Activated naive CD8-positive, alpha-beta T cell treated with anti-CD3 and anti-CD28 coated beads, Interleukin-2, amount 50 U/mL, for 16 hours (primary cell): ENCODE measurements around the gene ZC3H18.

Source experiments
- DNase-seq: peaks from one replicate; pipeline ENCODE4 v3.0.0-alpha.2; 2020; ENCODE audit warnings: low read depth, low spot score

The ZC3H18 gene

DNA sequence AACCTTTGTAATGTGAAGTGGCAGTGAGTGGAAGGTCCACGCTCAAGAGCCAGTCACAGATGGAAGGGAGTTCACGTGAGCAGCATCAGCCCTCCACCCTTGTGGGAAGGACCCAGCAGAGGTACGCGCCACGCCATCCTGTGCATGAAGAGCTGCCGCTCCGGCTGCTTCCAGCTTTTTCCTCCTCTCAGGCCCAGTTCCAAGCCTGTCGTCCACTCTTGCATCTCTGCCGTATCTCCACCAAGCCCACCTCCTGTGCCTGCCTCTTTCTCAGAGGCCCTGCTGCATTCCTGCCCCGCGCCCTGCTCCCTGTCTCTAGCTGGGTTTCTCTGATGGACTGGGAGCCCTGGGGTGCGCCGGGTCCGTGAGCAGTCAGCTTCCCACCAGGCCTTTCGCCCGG is 10.2 kb downstream of the ZC3H18 start:
- DNase-seq = no peak

- DNase-seq = no peak
These were observed 10.8 kb downstream of the ZC3H18 start for GRCh38 chr16:88581033-88581432.

DNA sequence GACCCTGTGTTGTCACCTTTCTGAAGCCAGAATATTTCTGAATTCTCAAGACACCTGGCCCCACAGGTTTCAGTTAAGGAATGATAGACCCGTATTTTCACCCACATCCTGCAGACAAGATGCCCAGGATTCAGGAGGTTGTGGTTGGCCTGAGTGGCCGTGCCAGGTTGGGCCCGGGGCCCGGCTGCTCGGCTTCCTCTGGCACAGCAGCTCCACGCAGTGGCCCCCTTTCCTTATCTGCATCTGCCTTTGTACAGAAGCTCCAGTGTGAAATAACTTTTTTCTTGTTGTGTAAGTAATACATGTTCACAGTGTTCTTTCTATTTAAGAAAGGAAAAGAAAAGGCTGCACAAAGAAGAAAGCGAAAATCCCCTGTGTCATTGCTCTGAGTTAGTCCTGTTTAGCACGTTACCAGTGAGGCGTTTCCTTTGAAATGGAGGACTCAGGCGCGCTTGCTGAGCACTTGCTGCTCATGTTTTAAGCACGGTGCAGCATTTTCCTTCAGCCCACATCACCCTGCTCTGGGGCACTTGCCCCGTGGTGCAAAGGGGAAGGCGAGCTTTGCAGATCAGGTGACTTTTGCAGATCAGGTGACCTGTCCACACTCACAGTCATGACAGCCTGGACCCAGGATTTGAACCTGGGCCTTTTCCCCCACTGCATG is 12.8 kb downstream of the ZC3H18 start:
- no peak for DNase-seq

DNA sequence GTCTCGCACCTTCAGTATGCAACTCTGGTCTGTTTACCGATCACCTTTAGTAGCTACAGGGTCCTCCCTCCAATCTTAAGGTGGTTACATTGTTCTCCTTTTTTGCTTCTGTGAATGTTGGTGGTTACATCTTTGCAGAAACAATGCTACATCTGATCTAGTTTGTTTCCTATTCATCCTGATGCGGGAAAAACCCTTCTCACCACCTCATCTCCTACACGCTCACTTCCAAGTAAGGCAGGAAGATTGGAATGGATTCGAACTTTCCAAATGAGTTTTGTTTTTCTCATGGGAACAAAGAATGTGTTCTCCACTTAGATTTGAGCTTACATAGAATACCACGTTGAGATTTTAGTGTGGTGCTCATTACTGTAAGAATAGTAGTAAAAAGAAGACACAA is 14.5 kb downstream of the ZC3H18 start:
- DNase-seq = no peak

- DNase-seq = no peak
These were observed 15.1 kb downstream of the ZC3H18 start for GRCh38 chr16:88585269-88585668.

DNA sequence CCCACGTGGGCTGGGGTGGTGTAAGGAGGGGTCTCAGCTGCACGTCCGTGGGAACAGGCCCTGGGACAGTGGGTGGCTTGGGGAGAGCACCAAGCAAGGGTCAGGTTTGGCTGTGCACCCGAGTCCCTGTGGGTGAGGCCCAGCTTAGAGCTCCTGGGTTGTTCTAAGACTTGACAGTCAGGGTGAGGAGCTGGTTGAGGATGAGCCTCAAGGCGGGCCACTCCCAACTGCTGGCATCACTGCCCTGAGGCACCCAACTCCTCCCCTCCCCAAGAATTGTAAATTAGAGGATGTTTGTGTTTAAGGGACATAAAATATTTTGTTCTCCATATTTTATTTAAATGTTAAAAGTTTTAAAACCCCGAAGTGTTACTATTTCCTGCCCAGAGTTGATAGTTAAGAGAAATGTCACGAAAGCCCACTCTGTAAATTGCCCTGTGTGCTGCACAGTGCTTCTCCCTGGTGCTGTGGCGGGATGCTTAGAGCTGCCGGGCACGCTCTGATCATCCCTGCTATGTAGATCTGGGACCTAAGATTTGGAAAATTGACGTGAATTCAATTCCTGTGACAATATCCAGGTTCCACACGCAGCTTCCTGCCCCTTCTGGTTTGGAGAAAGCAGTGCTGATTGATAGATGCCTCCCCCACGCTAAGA is 15.9 kb downstream of the ZC3H18 start:
- DNase-seq = no peak

GRCh38 chr16:88588148-88588547 is 17.9 kb downstream of the ZC3H18 start:
- DNase-seq = no peak

DNA sequence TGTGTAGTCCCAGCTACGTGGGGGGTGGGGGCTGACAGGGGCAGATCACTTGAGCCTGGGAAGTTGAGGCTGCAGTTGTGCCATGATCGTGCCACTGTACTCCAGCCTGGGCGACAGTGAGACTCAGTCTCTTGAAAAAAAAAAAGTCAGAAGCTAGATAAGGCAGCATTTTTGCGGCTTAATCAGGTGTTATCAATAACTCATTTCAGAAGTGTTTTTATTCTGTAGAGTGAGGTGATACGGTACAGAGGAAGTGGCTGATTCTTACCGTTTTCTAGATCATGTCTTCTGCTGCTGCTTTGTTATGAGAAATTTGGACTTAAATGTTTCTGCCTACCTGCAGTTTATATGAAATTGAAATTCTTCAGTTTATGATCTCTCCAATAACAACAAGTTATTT is 18.6 kb downstream of the ZC3H18 start:
- DNase-seq = no peak

DNA sequence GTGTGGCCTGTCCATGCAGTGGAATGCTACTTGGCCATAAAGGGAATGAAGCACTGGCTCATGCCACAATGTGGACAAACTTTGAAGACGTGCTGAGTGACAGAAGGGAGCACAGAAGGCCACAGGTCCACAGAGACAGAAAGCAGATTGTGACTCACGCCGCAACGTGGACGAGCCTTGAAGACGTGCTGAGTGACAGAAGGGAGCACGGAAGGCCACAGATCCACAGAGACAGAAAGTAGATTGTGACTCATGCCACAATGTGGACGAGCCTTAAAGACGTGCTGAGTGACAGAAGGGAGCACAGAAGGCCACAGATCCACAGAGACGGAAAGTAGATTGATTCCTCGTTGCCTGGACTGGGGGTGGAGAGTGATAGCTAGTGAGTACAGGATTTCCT is 19.2 kb downstream of the ZC3H18 start:
- no peak for DNase-seq

DNA sequence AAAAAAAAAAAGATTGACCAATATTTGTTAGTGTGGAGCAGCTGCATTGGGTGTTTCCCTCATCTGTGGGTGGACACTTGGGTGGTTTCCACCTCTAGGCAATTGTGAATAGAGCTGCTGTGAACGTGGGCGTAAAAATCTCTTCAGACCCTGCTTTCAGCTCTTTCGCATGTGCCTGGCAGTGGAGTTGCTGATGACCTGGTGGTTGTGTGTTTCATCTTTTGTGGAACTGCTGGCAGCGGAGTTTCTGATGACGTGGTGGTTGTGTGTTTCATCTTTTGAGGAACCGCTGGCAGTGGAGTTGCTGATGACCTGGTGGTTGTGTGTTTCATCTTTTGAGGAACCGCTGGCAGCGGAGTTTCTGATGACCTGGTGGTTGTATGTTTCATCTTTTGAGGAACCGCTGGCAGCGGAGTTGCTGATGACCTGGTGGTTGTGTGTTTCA is 21.4 kb downstream of the ZC3H18 start:
- DNase-seq = no peak

GRCh38 chr16:88593061-88593460 is 22.9 kb downstream of the ZC3H18 start:
- no peak for DNase-seq

DNA sequence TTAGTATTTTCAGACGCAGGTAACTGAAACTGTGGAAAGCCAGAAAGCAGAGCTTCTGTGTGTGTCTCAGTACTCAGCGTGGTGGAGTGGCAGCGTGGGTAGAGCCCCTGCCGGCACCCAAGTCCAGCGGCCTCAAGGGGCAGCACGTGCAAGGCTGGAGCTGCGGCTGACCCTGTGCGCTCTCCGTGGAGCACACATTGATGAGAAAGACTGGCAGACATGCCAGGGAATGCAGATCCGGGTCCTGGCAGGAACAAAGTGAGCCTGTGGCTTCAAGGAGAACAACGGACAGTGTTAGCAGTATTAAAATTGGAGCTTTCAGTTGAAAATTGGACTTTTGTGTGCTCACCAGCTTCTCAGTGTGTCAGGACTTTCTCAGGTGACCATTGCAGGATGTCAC is 23.3 kb downstream of the ZC3H18 start:
- no peak for DNase-seq

GRCh38 chr16:88593910-88594309 is 23.7 kb downstream of the ZC3H18 start:
- DNase-seq = no peak

- DNase-seq = no peak
These were observed 24.9 kb downstream of the ZC3H18 start for GRCh38 chr16:88595101-88595500.

DNA sequence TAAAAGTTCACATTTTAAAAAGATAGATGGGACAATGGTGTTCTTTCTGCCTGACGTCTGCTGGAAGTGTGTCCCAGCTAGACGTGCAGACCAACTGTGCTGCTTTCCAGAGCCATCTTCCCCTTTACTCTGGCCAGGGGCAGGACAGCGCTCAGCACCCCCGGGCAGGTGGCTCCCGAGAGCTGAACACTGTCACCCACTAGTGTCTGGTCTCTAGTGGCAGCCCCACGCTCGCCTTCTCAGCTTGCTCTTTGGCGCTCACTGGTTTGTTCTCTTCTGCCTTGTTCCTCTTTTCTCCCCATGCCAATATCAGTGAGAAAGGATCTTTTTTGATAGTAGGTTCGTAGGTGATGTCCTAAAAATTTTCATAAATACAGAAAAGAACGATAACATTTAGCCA is 25.7 kb downstream of the ZC3H18 start:
- DNase-seq = no peak

GRCh38 chr16:88596483-88596882 is 26.3 kb downstream of the ZC3H18 start:
- no peak for DNase-seq

- no peak for DNase-seq
These were observed 27.8 kb downstream of the ZC3H18 start for GRCh38 chr16:88597856-88598491.

DNA sequence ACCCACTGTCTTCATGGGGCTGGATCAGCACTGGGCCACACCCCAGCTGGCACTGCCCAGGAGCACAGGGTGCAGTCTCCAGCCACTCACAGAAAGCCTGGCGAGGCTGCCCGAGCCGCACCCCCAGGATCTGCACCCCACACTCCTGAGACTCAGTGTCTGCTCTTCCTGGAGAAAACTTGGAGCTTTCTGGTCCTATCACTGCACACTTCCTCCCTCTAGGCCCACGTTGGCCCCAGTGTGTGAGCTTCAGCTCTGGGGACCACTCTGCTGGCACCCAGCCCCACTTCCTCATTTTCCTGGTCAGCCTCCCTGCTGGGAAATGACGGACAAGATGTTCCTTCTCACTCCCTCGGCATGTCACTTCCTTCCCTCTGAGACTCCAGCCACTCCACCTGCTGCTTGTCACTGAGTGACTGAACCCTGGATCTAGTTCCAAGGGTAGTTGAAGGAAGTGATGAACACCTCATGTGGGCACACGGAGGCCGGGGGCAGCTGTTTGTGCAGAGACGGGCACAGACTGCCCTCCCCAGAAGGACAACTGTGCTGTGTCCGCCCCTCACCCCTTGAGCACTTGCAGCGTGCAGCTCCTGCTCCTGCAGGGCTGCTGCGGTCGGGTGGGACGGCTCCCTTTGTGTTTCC is 29.0 kb downstream of the ZC3H18 start:
- no peak for DNase-seq

- DNase-seq = no peak
These were observed 29.8 kb downstream of the ZC3H18 start for GRCh38 chr16:88599825-88600538.

GRCh38 chr16:88600539-88600896 is 30.3 kb downstream of the ZC3H18 start:
- no peak for DNase-seq

GRCh38 chr16:88601313-88602036 is 31.3 kb downstream of the ZC3H18 start:
- DNase-seq = no peak
